AG09319 (cell line): Measurements from ENCODE around the gene CRYBA4.

Source experiments
- DNase-seq: peaks from one replicate; pipeline ENCODE4 v3.0.0-alpha.2; 2010; ENCODE audit warnings: low read depth; ENCODE audit errors: extremely low read depth
- TF ChIP-seq, protein P1 (sequence below): IDR thresholded peaks from 2 replicates; pipeline ENCODE4 v1.5.1; 2011; ENCODE audit warnings: low read depth, mild to moderate bottlenecking, inconsistent platforms, low read length, moderate library complexity

CRYBA4 gene

DNA sequence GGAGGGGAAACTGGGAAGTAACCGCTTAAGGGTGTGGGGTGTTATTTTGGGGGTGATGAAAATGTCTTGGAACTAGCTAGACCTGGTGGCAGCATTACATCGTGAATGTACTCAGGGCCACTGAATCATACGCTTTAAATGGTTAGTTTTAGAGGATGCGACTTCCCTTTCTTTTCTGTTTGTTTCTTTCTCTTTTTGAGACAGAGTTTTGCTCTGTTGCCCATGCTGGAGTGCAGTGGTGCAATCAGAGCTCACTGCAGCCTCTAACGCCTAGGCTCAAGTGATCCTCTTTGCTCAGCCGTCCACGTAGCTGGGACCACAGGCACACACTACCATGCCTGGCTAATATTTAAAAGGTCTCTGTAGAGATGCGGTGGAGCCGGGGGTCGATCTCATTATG, 30.1 kb downstream of the CRYBA4 start:
- TF ChIP-seq, protein P1, sequence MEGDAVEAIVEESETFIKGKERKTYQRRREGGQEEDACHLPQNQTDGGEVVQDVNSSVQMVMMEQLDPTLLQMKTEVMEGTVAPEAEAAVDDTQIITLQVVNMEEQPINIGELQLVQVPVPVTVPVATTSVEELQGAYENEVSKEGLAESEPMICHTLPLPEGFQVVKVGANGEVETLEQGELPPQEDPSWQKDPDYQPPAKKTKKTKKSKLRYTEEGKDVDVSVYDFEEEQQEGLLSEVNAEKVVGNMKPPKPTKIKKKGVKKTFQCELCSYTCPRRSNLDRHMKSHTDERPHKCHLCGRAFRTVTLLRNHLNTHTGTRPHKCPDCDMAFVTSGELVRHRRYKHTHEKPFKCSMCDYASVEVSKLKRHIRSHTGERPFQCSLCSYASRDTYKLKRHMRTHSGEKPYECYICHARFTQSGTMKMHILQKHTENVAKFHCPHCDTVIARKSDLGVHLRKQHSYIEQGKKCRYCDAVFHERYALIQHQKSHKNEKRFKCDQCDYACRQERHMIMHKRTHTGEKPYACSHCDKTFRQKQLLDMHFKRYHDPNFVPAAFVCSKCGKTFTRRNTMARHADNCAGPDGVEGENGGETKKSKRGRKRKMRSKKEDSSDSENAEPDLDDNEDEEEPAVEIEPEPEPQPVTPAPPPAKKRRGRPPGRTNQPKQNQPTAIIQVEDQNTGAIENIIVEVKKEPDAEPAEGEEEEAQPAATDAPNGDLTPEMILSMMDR: no peak
- DNase-seq: no peak

DNA sequence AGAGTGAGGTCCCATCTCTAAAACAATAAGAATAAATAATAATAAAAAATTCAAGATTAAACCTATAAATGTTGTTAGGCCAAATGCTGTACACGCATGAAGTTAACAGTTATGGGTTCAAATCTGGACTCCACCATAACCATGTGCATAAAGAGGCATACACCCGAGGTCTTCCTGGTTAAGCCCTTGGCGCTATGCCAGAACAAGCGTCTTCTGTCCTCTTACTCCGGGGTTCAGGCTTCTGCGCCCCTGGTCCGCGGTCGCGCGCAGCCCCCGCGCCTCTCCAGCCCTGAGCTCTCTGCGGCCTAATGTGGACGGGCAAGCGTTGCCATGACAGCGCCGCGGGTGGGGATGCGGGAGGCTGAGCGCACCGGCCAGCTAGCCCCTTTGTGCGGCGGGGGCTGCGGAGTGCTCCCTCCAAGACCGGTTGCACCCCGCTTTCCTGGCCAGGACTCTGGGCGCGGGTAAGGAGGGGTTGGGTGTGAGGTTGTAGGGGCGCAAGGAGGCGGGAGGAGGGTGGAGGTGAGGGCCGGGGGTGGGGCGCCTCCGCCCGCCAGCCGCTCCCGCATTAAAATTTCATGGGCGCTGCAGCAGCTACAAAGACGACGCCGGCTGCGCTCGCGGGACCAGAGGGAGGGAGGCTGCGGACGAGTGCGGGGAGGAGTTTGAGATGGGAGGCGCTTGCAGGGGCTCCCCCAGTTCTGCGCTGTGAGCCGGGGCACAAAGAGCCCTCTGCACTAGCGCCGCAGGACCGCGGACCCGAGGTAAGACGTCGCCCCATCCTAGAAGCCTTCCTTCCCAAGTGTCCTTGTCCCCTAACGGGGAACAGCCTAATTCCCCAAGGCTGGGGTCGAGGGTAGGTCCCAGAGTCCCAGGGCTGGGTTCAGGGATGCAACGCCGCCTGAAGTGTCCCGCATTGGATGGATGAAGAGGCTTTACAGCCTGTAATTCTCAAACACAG, 35.4 kb downstream of the CRYBA4 start, which contains the start of gene MIAT:
Gene MIAT (plus strand): TSS at position 698 of the 961 bp plus-strand sequence.
- DNase-seq: no peak
- TF ChIP-seq, protein P1: no peak

DNA sequence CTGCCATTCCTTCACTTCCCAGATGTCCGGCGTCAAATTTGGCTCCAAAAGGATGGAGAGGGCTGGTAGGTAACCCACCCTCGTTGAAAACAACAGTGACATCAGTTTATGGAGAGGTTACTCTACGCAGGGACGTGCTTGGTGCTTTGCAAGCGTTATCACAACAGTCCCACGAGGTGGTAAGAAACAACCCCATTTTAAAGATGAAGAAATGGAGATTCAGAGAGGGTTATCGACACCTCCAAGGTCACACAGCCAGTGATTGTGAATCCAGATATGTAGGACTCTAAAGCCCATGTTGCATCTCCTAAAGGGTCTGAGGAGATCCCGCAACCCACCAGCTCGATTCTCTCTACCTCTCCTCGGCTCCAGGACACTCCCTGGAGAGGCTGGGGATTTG, 36.4 kb downstream of the CRYBA4 start:
- DNase-seq: no peak
- TF ChIP-seq, protein P1: no peak

DNA sequence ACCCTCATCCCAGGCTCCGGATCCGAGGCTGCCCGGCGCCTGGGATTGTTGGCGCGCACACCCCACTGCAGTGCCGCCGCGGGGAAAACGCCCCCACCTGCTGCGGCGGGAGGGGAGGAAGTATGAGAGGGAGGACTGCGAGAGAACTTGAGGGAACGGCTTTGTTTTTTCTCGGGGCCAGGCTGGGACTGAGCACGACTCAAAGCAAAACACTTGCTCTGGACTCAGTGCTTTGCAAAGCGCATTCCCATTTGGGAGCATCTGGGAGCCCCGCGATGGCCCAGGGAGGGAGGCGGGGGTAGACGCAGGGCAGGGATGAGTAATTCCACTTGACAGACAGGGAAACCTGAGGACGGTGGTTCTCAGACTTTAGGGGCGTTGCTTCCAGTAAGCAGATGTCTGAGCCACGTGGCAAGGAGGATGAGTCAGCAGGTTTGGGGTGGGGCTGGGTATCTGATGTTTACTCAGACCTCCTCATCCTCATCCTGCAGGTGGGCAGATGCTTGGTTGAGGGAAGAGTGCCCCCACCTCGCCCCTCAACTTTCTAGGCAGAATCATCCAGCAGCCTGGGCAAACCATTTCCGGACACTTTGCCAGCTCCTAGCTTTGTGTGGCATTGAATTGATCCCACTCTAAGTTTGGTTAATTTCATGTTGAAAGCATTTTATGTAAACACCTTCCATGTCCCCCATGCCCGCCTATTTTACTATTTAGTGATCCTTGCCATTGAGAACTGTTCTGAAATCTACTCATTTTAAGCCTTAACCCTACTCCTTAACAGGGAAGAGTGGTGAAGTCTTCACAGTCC, 37.1 kb downstream of the CRYBA4 start:
- peak; percentile 80 for DNase-seq
- TF ChIP-seq, protein P1: no peak

DNA sequence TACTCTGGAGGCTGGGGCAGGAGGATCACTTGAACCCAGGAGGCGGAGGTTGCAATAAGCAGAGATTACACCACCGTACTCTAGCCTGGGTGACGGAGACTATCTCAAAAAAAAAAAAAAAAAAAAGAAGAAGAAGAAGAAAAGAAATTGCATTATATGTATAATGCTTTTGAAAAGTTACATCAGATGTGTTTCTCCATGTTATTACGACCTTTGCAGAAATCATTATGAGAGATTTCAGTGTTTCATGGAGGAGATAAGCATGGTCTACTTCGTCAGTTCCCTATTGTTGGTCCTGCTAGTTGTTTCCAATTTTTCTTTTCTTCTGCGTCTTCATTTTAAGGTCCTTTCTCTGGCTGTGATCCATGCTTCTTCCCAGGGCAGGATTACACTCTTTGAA, 38.6 kb downstream of the CRYBA4 start:
- TF ChIP-seq, protein P1: no peak
- DNase-seq: no peak

DNA sequence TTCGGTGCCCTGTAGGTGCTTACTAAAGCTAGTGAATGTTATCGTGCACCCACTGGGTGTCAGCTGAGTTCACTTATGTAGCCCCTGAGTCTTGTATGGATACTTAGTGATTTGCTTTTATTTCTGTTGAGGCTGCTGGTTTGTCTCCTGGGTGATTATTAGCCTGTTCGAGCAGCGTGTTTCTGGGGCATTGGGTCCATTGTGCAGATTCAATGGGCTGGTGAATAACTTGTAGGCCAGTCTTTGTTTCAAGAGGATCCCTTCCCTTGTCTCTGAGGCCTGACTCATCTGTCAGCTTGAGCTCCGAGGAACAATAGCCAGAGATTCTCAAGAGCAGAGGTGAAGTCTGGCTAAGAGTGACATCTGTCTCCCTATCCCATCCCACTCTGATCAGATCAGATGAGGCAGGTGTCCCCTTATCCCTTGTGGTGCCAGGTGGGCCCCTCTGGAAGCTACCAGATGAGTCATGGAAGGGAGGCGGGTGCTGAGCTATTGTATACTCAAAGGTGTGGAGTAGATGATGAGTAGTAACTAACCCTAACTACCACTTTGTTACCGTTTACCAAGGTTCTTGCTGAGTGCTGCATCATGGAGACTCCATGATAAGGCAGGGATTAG, 39.3 kb downstream of the CRYBA4 start:
- TF ChIP-seq, protein P1: no peak
- DNase-seq: no peak
